ENCODE results near the gene GAL3ST1.
"Not testable (repeated sequence)": the region's sequence is repeated elsewhere in the genome, so short reads cannot be mapped to it uniquely, and the experiment has no call there.

Gene GAL3ST1

GRCh38 chr22:30574095-30574981 lies at the start of gene GAL3ST1:
Gene GAL3ST1 (minus strand): TSS chr22:30574665. CDS start chr22:30557392, 17,273 bp downstream.
- no peak for DNase-seq (ENCODE audit: low spot score)

GRCh38 chr22:30619909-30620308 lies 45.4 kb upstream of the GAL3ST1 start:
- DNase-seq (ENCODE audit: low spot score) = not testable (repeated sequence)

GRCh38 chr22:30617819-30618218 lies 43.4 kb upstream of the GAL3ST1 start:
- no peak for DNase-seq (ENCODE audit: low spot score)

GRCh38 chr22:30615543-30615954 lies 41.1 kb upstream of the GAL3ST1 start:
- no peak for DNase-seq (ENCODE audit: low spot score)

- no peak for DNase-seq (ENCODE audit: low spot score)
These were observed 40.4 kb upstream of the GAL3ST1 start for GRCh38 chr22:30614879-30615278.

- DNase-seq (ENCODE audit: low spot score) = no peak
These were observed 39.8 kb upstream of the GAL3ST1 start for GRCh38 chr22:30614268-30614667.

- no peak for DNase-seq (ENCODE audit: low spot score)
These were observed 38.3 kb upstream of the GAL3ST1 start for GRCh38 chr22:30612789-30613188.

GRCh38 chr22:30611197-30611596 lies 36.7 kb upstream of the GAL3ST1 start:
- DNase-seq (ENCODE audit: low spot score) = peak; percentile 39

GRCh38 chr22:30610299-30610698 lies 35.8 kb upstream of the GAL3ST1 start:
- DNase-seq (ENCODE audit: low spot score) = no peak

- DNase-seq (ENCODE audit: low spot score) = peak; percentile 70
These were observed 35.1 kb upstream of the GAL3ST1 start for GRCh38 chr22:30609260-30610185.

- no peak for DNase-seq (ENCODE audit: low spot score)
These were observed 33.5 kb upstream of the GAL3ST1 start for GRCh38 chr22:30607939-30608338.

- DNase-seq (ENCODE audit: low spot score) = no peak
These were observed 33.0 kb upstream of the GAL3ST1 start for GRCh38 chr22:30607300-30607930.

GRCh38 chr22:30606455-30607299 lies 32.2 kb upstream of the GAL3ST1 start, which contains the start of gene TCN2:
Gene TCN2 (plus strand): TSS chr22:30607174. CDS start chr22:30607332, 158 bp downstream.
- no peak for DNase-seq (ENCODE audit: low spot score)

GRCh38 chr22:30605449-30606110 lies 31.1 kb upstream of the GAL3ST1 start:
- peak; percentile 59 for DNase-seq (ENCODE audit: low spot score)

GRCh38 chr22:30604723-30605122 lies 30.3 kb upstream of the GAL3ST1 start:
- no peak for DNase-seq (ENCODE audit: low spot score)

GRCh38 chr22:30603801-30604200 lies 29.3 kb upstream of the GAL3ST1 start:
- no peak for DNase-seq (ENCODE audit: low spot score)

- peak; percentile 64 for DNase-seq (ENCODE audit: low spot score)
These were observed 27.6 kb upstream of the GAL3ST1 start for GRCh38 chr22:30602049-30602448.

GRCh38 chr22:30601464-30601863 lies 27.0 kb upstream of the GAL3ST1 start:
- no peak for DNase-seq (ENCODE audit: low spot score)

- no peak for DNase-seq (ENCODE audit: low spot score)
These were observed 26.5 kb upstream of the GAL3ST1 start for GRCh38 chr22:30600921-30601320.

GRCh38 chr22:30598986-30599385 lies 24.5 kb upstream of the GAL3ST1 start:
- no peak for DNase-seq (ENCODE audit: low spot score)

- no peak for DNase-seq (ENCODE audit: low spot score)
These were observed 22.4 kb upstream of the GAL3ST1 start for GRCh38 chr22:30596886-30597285.
